OCI-M2 (cell line): ENCODE results near the gene SMAP1.

Experiments used
- DNase-seq: peaks from one replicate; lab custom pipeline; 2025; ENCODE audit not compliant: unreplicated experiment; lab: John Stamatoyannopoulos, UW

Gene SMAP1

DNA sequence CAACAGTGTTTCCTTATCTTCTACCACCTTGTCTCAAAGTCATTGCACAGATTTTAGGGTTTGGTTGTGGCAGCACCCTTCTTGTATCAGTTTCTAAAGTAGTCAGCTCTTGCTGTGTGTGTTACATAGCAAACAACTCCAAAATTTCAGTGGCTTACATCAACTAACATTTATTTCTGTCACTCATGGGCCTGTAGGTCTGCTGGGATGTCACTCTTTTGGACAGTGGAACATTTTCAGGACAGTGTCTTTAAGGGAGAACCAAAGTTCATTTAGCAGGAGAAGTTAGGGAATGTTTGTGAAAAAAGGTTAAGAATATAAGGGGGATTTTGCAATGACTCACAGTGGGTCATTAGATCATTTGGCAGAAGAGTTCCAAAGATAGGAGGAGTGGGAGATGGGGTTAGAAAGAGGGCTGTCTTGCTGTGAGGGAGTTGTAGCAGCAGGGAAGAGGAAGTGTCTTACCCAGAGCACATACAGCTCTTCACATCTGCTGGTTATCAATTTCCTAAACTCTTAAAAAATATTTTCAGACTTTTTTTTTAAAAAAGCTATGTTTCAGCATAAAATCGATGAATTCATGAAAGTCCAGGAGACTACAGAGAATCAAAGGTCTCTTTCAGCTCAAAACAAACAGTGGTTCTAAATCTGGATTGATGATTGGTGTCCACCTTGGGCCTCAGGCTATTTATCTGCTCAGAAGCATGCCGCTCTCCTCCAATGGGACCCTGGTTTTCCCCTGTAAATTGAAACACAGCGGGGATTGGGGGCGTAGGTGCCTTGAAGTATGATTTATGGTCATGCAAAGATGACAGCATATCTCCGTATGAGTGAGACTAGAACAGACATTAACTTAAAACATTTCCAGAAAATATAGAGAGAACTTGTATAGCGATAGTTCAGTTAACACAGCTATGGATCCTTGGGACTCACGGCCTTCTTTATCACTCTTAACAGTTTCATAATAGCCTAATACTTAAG is 171.9 kb downstream of the SMAP1 start:
- no peak for DNase-seq

DNA sequence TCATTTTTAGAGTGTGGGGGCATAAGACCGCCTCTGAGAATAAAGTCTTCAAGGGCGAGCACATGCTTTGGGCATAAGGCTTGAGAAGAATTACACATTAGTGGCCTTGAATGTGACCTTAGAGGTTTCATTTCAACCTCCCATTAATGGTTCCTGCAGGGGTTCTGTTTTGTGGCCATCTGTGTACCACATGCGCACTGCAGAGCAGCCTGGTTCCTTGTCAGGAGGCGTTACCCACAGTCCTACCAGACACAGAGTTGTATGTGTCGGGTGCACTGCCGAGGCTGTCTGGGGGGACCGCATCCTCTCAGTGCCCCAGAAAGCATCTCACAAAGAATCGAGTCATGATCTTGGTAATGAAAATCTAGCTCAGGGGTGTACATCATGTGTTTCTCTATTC is 173.4 kb downstream of the SMAP1 start:
- no peak for DNase-seq

DNA sequence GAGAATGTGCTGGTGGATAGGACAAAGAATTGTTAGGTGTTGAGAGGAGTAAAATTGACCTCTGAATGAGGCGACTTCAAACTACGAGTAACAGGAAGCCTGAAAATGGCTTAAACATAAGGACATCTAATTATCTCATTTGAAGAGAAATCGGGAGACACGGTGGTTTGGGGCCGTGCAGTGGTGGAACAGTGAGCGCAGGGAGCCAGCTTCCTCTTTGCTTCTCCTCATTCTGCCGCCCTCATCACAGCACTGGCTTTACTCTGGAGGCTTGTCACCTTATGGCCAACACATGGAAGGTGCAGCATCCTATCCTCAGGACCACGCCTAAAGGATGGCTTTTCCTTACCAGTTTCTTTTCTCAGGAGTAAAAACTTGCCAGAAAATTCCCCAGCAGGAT is 174.9 kb downstream of the SMAP1 start:
- no peak for DNase-seq

DNA sequence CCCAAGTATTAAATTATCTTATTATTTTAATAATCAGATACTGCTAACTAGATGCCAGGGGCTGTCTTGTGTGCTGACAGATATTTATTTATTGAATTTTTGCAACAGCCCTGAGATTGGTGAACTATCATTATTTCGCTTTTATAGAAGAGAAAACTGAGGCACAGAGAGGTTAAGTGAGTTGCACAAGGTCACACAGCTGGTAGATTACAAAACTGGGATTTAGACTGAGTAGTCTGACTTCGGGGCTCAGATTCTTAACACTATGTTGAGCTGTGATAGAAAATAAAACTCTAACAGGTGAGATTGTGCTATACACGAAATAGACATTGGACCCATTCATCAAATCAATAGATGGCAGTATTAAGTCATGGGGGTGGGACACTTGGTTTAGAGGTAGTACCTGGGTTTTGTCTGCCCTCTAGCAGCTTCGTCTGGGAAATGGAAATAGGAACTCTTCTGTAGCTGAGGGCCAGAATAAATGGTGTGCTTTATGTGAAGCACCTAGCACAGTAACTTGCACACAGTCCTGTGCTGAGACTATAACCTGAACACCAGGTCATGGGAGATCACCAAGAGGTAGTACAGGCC is 175.7 kb downstream of the SMAP1 start:
- no peak for DNase-seq

DNA sequence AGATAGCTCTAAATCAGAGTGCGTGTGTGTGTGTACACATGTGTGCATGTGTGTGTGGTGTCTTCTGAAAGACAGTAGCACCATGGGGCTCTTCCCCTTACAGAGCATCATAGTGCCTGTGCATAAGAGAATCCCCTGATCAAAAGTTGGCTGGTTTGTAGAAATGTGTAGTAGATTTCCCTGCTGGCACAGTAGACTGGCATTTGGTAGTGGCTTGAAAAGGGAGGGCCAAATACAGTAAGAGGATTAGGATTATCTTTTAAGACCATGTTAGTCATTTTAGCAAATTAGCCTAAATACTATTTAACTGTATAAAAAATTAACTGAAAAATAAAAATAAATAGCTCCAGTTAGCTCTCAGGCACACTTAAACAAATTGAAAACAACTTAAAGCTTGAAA is 176.6 kb downstream of the SMAP1 start:
- DNase-seq, result no peak

DNA sequence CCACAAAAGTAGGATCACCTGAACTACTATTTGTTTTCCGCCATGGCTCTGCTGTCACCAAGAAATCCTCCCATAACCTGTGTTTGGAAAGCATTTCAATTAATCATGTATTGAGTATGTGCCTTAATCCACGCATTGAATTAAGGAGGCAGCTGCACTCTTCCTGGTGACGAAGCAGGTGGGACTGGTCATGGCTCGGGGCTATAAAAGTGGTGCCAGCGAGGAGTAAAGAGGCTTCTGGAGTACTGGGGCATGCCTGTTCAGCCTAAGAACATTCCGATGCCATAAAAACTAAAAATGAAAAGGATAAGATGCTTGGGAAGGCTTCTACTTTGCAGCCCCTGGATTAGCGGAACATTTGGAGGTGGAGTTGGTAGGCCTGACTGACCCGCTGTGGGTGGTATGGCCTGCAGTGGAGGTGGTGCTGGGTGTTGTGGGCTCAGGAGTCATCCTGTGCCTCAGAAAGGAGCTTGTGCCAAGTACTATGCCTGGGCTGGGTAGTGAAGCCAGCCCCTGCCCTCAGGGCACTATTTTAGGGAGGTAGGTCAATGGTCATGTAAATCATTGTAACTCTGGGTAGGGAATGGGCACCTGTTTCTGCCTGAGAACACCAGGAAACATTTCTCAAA is 178.6 kb downstream of the SMAP1 start:
- DNase-seq, result no peak

DNA sequence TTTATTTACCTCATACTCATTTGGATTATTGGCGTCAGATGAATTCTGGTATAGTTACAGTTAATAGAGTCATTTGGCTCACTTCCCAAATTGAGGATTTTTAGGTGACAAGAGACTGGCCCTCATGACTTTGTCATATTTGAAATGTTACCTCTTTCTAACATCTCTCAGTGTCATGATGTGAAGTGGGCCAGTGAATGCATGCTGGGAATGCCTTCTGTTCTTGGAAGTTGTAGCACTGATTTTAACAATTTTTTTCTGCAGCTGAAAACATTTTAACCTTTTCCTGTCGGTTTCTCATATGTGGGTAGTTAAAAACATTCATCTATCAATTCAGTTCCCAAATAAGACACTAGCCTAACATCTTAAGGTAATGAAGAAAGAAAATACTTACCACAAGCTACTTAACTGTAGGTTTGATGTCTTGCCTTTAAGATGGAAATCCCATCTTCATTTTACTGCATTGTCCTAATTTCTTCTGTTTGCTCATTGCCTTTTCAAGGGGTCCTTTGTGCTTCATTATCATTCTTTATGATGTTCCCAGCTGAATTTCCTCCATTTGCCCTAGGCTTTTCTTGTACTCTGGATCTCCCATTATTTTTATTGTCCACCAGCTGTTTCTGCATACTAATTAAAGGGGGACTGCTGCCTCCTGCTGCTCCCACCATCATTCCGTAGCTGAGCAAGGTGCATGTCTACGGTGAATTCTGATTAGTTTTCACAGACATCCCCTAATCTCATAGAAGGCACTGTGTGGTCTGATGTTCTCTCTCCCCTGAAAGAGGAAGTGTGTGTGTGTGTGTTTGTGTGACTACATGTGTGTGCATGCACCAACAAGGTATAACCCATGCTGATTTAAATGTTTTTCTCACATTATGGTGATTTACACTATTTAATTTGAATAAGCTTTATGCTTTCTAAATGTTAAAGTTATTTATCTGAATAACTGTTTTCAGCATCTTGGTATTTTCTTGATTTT is 179.7 kb downstream of the SMAP1 start:
- DNase-seq, result no peak

DNA sequence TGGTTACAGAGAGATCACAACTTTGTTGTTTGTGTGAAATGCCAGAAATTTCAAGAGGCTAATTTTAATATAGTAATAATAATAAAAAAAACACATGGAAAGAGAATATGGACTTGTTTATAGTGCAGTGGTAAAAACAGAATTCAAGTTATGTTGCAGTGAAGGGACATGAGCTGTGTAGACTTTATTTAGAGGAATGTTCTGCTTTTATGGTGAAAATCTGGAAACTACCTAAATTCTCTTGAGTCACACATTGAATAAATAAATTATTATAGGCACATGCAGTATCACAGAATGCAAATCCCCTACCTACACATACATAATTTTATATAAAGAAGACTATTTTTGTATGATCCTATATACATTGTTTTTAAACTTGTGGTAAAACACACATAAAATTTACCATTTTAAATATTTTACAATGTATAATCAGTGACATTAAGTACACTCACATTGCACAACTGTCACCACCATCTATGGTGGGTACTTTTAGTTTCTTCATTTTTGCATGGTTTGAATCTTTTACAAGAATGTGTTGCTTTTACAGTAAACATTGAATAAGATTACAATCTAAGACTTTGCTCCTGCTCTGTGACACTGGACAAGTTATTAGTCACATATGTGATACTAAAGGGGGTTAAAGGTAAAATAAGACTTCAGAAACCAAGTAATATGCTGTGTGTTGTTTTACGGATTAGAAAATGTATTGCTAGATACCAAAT is 181.8 kb downstream of the SMAP1 start:
- no peak for DNase-seq

DNA sequence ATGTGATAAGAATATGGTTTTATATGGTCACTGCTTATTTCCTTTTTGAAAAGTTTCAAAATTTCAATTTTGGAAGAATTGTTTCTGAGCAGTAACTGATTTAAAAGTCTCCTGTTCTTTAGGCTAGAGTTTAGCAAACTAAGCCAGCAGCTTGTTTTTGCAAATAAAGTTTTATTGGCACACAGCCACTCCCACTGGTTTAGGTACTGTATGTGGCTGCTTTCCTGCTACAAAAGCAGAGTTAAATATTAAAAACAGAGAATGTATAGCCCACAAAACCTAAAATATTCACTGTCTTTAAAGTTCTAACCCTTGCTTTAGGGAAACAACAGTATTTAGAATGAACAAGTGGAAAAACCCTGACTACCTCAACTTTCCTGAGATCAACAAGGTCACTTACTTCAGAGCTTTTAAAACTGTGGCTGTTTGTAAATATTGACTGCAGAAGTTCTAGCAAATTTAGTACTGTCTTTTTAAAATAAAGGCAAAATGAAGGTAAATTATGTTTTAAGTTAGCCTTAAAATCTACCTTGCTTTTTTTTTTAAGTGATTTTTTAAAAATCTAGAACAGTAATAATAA is 185.1 kb downstream of the SMAP1 start:
- DNase-seq, result no peak

DNA sequence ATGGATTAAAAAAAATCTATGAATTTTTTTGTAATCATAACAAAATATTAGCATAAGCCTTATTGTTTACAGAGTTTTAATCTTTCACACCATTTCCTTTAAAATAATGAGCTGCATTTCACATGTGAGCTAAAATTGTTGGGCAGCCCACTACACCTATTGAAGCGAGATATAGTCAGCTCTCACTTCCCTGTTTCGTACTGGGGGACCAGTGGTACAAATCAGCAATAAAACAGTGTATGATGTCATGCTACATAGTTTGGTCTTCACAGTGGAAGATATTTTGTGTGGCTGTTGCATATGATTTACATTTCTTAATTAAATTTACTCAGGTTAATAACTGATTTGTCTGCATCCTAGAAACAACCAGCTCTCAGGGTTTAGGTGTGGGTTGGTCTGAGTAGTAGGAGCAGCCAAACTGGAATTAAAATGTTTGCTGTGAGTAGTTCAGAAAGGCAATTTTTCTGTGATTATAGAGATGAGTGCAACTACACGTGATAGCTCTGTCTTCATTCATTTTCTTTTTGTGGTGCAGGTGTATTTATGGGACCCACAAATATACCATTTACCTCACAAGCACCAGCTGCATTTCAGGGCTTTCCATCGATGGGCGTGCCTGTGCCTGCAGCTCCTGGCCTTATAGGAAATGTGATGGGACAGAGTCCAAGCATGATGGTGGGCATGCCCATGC is 189.8 kb downstream of the SMAP1 start:
- no peak for DNase-seq

DNA sequence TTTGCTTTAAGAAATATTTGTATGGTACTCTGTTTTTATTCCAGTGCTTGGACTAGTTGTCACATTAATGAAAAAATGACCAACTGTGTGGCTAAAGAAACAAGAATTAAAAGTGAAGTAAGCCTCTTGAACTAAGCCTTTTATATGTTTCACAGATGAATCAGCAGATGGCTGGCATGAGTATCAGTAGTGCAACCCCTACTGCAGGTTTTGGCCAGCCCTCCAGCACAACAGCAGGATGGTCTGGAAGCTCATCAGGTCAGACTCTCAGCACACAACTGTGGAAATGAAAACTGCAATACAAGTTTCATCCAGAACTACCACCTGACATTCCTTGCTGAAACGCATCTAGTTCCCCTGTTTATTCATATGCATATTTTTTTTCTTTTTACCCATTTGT is 192.4 kb downstream of the SMAP1 start:
- no peak for DNase-seq

DNA sequence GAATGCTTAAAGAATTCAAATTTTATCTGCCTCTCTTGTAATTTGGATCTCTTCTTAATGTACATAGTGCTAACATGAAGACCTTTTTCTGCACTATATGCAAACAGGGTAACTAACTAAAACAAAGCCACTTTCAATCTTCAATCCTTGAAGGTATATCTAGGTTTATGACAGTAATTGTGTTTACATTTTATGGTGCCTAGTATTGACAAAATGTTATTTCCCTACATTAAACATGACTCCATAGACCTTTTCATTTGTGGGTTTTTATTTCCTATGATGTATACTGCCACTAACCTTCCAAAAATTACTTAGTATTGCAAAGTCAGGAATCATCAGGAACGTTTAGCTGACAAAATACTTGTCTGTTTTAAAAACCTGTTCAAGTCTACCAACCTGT is 193.2 kb downstream of the SMAP1 start:
- no peak for DNase-seq

DNA sequence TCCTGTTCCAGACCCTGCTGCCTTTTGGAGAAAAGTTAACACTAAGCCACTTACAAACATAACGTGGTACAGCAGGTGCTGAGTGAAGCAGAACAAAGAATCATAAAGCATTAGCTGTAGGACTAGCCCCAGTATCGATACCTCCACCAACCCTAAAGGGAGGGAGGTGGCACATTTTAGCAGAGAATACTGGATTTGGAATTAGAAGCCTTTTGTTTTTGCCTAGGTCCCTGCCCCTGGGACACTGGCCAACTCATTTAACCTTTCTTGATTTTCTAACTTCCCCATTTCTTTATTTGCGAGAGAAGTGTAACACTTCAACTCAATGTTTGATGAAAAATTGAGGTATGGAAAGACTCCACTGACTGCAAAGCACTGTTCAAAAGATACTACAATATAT is 195.7 kb downstream of the SMAP1 start:
- no peak for DNase-seq

DNA sequence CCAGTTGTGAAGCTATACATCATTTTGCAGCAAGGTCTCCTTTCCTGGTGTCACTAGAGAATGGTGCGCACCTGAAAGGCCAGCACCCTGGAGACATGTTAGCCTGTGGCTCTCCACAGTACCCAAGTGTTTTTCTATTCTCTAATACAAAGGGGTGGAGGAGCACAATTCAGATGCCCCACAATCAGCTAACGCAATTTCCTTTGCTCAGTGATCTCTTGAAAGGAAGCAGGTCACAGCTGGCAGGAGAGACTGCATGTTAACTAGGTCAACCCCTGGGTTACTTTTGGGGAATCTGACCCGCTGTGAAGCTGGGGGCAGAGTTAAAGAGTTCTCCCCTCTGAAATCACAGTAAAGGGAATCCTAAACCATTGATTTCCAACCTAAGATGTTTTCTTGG is 196.7 kb downstream of the SMAP1 start:
- DNase-seq, result no peak

DNA sequence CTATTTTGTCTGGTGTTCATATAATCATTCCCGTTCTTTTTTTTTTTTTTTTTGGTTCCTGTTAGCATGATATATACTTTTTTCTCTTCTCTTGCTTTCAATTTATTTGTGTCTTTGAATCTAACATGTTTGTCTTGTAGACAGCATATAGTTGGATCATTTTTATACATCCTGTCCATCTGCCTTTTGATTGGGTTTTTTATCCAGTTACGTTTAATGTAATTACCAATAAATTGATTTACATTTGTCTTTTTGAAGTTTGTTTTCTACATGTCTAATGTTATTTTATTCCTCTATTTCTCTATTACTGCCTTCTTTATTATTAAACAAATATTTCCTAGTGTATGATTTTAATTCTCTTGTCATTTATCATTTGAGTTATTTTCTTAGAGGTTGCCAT is 204.8 kb downstream of the SMAP1 start:
- no peak for DNase-seq

DNA sequence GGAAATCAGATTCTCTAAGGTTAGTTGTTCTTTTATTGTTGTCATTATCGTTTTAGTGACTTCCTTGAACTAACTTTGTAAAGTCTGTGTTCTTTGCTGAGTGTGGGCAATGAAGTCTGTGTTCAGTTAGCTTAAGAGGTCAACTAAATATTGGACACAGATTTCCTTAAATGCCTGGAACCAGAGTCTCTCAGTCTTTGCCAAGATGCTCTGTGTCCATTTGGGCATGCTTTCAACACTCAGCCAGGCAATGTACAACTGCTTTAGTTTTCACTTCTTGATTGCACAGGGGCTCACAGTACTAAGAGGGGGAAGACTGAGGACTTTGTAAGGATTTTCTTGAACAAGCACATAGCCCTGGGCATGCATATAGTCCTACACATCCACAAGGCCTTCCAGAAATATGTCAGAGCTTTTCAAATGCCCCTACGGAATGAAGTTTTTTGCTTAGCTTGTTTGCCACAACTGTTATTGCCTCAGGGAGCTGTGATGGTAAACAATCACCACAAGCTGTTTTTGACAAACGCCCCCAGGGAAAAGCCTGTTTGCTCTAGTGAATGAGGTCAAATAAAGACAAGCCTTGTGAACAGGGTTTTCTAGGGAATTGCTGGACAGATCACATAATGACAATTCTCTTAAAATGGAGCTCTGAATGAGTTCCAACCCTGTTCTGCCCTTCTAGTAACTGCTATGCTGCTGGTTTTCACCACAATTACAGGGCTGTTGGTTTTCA is 206.7 kb downstream of the SMAP1 start:
- DNase-seq, result no peak

DNA sequence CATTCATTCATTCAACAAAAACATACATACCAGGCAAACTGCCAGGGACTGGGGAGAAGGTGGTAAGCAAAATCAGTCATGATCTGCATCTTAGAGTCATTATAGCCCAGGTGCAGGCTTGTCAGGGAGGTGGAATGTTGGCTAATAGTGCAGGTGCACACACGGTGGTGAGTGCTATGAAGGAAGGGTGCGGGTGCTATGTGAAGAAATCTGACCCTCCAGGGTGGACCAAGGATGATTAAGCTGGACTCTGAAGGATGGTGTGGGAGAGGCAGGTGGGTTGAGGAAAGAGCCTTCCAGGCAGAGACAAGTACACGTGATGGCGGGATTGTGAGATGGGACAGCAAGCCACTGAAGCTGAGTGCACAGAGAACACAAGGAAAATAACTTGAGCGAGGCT is 211.8 kb downstream of the SMAP1 start:
- DNase-seq, result no peak

DNA sequence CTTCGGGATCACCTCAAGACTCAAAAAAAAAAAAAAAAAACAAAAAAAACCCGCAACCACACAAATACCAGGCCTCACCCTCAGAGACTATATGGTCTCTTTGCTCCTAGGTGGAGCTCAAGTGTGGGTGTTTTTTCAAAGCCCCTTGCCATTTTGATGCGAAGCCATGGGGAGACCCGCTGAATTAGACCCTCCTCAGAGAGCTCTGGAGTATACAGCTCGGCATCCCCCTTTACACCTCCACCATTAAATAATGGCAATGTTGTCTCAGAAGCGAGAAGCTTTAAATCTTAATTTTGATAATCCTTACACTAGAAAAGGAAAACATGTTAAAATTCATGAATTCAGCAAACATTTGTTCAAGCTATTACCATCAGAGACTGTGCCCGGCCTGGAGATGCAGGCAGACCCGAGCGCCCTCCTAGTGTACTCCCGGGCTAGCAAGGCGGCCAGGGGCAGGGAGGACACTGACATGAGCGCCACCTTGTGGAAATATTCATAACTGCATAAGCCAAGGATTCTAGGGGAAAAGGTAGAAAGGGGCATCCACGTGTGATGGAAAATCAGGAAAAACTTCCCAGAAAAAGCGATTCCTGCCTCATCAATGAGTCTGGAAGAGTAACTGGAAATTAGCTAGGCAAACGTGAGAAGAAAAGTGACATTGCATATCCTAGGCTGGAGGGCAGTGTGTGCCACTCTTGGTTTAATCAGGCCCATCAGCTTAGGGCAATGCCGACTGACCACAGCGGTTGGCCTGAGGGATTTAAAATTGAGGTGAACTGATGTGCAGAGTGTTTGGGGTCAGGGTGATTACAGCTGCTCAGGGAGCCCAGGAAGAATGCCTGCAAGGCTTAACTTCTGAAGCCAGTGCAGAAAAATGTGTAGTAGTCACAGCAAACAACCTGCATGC is 216.6 kb downstream of the SMAP1 start:
- peak; percentile 19 for DNase-seq
